ENCODE data around the gene TANC1.

The TANC1 gene

DNA sequence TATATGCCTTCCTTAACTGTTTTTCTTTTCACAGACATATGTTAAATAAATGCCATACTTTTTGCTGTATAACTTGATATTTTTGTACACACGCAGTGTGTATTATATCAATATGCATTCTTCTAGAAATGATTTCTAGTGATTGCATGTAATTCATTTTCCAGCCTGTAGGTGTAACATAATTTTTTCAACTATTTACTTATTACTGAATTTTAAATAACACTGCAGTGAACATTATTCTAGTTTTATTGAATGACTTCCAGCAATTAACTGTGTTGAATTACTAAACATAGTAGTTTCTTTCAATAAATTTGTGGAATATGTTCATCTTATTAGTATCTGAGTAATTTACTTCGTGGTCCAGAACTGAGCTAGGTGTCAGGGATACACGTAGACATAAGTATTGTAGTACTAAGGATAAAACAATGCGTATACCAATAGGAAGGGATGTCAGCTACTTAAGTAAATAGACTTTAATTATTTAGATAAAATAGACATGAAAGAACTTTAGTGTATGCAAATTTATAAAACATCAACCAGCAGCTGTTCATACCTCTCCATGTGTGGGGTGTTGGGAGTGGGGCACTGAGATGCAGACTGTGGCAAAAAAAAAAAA lies 28.0 kb downstream of the TANC1 start:
- FAIRE-seq, result no peak

- FAIRE-seq, result no peak
Observed at GRCh38 chr2:158997037-158997790, 28.8 kb downstream of the TANC1 start.

- FAIRE-seq, result no peak
Observed at GRCh38 chr2:158998551-158999248, 30.3 kb downstream of the TANC1 start.

DNA sequence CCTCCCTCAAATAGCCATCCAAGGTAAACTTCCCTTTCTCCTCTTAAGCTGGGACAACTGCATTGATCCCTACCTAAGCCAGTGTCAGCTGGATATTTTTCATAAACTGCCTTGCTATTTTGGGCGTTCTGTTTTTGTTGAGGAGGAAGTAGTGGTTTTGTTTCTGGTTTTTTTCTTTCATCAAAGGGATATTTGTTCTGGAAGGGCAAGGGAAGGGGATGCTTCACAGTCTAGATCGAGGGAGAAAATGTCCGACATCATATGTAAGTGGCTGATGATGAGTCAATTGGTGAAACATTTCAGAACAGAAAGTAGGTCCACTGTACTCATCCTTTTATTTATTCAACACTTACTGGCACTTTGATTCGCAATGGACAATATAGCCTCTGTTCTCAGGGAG lies 31.0 kb downstream of the TANC1 start:
- FAIRE-seq, result no peak

- no peak for FAIRE-seq
Observed at GRCh38 chr2:159000072-159000471, 31.6 kb downstream of the TANC1 start.

DNA sequence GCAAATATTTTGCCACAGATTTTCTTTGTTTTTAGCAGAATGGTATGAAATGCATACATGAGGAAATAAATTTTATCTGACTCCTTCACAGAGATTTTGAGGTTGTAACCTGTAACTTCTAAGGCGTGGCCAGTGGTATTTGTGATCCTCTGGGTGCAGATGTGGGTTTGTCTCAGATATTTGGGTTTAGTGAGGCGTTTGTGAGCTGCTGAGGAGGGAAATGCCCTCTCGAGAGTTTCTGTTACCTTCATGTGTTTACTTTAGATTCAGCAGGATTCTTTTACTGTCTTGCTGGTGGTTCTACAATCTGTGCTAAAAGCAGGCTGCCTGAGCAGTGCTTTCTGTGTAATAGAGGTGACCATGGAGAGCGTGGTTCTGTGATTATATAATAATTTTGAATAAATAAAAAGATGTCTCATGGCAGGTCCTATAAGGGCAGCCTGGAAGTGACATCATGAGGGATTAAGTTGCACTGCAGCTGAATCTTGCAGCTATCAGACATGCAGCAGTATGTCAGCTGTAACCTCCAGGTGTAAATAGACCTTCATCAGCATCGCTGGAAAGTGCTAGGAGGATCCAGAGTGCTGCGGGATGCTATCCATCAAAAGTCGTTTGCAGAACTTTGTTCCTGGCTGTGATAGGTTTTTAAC lies 34.1 kb downstream of the TANC1 start:
- no peak for FAIRE-seq

DNA sequence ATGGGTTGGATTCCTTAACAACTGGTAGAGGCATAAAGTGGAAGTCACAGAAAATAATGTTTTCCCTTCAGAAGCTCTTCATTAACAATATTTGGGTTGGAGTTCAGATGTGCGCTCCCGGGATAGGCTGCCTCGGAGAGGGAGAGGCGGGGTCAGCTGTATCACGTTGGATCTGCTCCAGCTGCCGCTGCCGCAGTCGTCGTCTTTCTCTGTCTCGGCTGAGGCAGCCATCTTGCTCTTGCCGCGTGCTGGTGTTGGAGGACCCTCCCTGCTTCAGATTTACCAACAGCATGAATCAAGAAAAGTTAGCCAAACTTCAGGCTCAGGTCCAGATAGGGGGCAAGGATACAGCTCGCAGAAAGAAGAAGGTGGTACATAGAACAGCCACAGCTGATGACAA lies 35.1 kb downstream of the TANC1 start:
- FAIRE-seq, result no peak

DNA sequence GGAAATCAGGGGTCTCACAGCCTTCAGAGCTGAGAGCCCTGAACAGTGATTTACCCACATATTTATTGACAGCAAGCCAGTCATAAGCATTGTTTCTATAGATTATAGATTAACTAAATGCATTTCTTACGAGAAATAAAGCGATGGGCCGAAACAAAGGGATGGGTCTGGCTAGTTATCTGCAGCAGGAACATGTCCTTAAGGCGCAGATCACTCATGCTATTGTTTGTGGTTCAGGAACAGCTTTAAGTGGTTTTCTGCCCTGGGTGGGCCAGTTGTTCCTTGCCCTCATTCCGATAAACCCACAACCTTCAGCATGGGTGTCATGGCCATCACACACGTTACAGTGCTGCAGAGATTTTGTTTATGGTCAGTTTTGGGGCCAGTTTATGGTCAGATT lies 36.4 kb downstream of the TANC1 start:
- FAIRE-seq, result no peak

- no peak for FAIRE-seq
Observed at GRCh38 chr2:159009940-159010339, 41.5 kb downstream of the TANC1 start.

- FAIRE-seq, result no peak
Observed at GRCh38 chr2:159010340-159010739, 41.9 kb downstream of the TANC1 start.

DNA sequence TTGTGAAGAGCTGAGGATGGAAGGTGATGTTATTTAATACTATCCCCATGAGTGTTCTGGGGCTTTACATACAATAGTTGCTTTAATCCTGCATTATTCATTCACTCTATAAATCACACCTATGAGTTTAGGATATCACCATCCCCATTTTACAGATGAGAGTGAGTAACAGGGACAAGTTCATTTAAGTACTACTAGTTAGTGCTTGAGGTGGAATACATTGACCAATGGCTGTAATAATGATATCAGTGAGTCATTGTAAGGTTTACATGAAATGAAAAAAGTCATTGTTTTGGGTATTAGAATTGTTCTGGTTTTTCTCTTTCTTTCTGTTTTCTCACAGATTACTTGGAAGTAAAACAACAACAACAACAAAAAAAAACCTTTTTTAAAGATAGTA lies 42.5 kb downstream of the TANC1 start:
- no peak for FAIRE-seq

DNA sequence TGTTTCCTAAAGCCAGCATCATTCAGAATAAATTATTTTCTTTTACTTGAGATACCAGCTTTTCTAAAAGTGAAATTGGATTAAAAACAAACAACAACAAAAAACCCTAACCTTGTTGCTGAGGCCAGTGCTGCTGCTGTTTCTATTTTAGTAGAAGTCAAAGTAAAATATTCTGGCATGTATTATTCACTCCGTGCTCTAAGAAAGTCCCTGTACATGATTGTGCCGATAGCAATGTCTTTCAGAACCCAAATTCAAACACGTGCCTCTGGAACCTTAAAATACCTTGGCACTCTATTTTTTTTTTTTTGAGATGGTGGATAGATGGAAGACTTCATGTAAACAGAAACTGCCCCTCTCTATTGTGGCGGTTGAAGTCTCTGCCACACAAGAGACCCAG lies 43.7 kb downstream of the TANC1 start:
- FAIRE-seq, result no peak

DNA sequence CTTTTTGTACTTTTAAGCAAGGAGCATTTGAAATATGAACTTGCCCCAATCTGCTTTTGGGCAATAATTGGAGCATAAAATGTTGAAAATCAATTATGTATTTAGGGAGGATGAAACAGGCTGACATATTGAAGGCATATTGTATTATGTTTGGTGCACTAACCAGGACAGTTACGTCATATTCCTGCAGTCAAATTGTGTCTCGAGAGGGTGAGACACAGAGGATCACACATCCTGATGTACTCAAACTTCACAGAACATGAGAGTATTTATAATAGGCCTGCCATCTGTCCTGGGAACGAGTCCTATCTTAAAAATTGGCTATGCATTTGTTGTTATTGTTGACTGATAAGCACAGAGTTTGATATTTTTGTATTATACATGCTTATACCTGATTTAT lies 44.7 kb downstream of the TANC1 start:
- no peak for FAIRE-seq

DNA sequence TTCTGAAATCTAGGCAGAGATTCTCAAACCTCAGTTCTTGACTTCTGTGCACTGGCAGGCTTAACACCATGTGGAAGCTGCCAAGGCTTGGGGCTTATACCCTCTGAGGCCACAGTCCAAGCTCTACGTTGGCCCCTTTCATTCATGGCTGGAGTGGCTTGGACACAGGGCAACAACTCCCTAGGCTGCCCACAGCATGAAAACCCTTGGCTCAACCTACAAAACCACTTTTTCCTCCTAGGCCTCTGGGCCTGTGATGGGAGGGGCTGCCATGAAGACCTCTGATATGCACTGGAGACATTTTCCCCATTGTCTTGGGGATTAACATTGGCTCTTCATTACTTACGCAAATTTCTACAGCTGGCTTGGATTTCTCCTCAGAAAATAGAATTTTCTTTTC lies 46.7 kb downstream of the TANC1 start:
- FAIRE-seq, result no peak

DNA sequence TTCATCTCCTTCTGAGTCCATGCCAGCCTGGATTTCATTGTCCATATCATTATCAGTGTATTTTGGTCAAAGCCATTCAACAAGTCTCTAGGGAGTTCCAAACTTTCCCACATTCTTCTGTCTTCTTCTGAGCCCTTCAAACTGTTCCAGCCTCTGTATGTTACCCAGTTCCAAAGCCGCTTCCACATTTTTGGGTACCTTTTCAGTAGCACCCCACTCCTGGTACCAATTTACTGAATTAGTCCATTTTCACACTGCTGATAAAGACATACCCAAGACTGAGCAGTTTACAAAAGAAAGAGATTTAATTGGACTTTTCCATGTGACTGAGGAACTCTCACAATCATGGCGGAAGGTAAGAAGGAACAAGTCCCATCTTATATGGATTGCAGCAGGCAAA lies 47.4 kb downstream of the TANC1 start:
- no peak for FAIRE-seq

DNA sequence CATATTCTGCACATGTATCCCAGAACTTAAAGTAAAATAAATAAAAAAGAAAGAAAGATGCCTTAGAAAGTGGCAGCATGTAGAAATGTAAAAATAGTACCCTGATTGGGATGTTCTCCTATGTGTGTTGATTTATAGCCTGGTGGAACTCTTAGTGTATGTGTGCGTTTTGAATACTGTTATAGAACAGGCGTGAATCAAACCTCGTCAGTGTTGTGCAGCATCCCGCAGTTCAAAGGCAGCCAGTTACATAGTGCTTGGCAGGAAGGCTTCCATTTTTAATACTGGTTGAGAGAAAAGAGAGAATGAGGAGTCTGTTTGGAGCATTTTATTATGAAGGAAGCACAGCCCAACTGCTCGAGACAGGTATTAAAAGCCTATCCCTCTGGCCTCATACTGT lies 49.4 kb downstream of the TANC1 start:
- no peak for FAIRE-seq

GRCh38 chr2:159019021-159019420 lies 50.6 kb downstream of the TANC1 start:
- FAIRE-seq, result no peak

GRCh38 chr2:159022019-159022418 lies 53.6 kb downstream of the TANC1 start:
- FAIRE-seq, result no peak

- FAIRE-seq, result no peak
Observed at GRCh38 chr2:159026170-159026569, 57.7 kb downstream of the TANC1 start.

- no peak for FAIRE-seq
Observed at GRCh38 chr2:159028776-159029175, 60.3 kb downstream of the TANC1 start.

GRCh38 chr2:159029936-159030335 lies 61.5 kb downstream of the TANC1 start:
- no peak for FAIRE-seq

GRCh38 chr2:159030674-159031380 lies 62.4 kb downstream of the TANC1 start:
- FAIRE-seq, result no peak

DNA sequence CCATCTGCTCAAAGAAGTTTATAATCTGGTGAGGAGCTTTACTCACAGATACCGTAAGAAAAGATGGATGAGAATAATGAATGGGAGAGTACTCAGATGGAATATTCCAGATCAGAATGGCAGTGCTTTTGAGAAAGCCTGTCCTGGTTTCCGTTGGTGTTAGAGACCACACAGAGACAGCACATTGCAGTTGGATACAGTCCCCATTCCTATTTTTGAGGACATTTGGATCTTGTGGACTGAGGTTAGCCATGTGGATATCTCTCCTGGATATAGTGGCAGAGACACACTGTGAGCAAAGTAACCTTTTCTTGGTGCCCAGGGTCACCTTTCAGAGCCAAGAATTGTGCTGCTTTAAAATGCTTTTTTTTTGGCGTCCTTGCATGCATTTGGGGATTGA lies 63.7 kb downstream of the TANC1 start:
- no peak for FAIRE-seq
